ENCODE measurements around the gene FADS6.

DNA sequence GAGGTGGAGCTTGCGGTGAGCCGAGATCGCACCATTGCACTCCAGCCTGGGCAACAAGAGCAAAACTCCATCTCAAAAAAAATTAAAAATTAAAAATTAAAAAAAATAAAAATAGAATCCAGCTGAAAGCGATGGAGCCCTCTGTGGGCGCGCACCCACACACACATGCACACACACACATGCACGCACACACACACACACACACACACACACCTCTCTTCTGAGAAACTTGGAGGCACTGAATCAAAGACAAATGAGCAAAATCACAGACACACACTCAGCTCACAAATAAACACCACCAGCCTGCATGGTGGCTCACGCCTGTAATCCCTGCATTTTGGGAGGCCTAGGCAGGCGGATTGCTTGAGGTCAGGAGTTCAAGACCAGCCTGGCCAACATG, 9.6 kb upstream of the FADS6 start:
- no peak for TF ChIP-seq POLR2AphosphoS5 (IDR thresholded peaks at IDR 0.05; ENCODE audit: low read depth, low read length)
- TF ChIP-seq, protein P1, sequence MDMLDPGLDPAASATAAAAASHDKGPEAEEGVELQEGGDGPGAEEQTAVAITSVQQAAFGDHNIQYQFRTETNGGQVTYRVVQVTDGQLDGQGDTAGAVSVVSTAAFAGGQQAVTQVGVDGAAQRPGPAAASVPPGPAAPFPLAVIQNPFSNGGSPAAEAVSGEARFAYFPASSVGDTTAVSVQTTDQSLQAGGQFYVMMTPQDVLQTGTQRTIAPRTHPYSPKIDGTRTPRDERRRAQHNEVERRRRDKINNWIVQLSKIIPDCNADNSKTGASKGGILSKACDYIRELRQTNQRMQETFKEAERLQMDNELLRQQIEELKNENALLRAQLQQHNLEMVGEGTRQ (IDR thresholded peaks at IDR 0.05; ENCODE audit: borderline replicate concordance, low read depth, low read length), result no peak
- no peak for TF ChIP-seq CTCF (IDR thresholded peaks at IDR 0.05)
- TF ChIP-seq, protein P2, sequence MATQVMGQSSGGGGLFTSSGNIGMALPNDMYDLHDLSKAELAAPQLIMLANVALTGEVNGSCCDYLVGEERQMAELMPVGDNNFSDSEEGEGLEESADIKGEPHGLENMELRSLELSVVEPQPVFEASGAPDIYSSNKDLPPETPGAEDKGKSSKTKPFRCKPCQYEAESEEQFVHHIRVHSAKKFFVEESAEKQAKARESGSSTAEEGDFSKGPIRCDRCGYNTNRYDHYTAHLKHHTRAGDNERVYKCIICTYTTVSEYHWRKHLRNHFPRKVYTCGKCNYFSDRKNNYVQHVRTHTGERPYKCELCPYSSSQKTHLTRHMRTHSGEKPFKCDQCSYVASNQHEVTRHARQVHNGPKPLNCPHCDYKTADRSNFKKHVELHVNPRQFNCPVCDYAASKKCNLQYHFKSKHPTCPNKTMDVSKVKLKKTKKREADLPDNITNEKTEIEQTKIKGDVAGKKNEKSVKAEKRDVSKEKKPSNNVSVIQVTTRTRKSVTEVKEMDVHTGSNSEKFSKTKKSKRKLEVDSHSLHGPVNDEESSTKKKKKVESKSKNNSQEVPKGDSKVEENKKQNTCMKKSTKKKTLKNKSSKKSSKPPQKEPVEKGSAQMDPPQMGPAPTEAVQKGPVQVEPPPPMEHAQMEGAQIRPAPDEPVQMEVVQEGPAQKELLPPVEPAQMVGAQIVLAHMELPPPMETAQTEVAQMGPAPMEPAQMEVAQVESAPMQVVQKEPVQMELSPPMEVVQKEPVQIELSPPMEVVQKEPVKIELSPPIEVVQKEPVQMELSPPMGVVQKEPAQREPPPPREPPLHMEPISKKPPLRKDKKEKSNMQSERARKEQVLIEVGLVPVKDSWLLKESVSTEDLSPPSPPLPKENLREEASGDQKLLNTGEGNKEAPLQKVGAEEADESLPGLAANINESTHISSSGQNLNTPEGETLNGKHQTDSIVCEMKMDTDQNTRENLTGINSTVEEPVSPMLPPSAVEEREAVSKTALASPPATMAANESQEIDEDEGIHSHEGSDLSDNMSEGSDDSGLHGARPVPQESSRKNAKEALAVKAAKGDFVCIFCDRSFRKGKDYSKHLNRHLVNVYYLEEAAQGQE (IDR thresholded peaks at IDR 0.05; ENCODE audit: low read depth, low read length), result no peak
- no peak for TF ChIP-seq CHD2 (IDR thresholded peaks at IDR 0.05; ENCODE audit: low read length, partially characterized antibody)
